HG02571 (cell line): ENCODE data around the gene CRYBA2.

Experiments used
- ATAC-seq: cut with Tn5 transposase; IDR thresholded peaks from one replicate; pipeline ENCODE4 v1.9.1; 2021; ENCODE audit warnings: mild to moderate bottlenecking, moderate library complexity; ENCODE audit not compliant: unreplicated experiment

Gene CRYBA2

GRCh38 chr2:218999881-219000568, 6.8 kb upstream of the CRYBA2 start:
- no peak for ATAC-seq

GRCh38 chr2:218999021-218999880, 6.0 kb upstream of the CRYBA2 start:
- no peak for ATAC-seq

- no peak for ATAC-seq
Observed at GRCh38 chr2:218998414-218999002, 5.3 kb upstream of the CRYBA2 start.

GRCh38 chr2:218997731-218998130, 4.5 kb upstream of the CRYBA2 start:
- no peak for ATAC-seq

GRCh38 chr2:218996937-218997336, 3.7 kb upstream of the CRYBA2 start:
- ATAC-seq: no peak

GRCh38 chr2:218995972-218996711, 2.9 kb upstream of the CRYBA2 start:
- peak; percentile 57 for ATAC-seq

- ATAC-seq: no peak
Observed at GRCh38 chr2:218995561-218995960, 2.3 kb upstream of the CRYBA2 start.

GRCh38 chr2:218992703-218993344, 398 bp downstream of the CRYBA2 start:
- ATAC-seq: no peak

- ATAC-seq: no peak
Observed at GRCh38 chr2:218992196-218992595, 1.0 kb downstream of the CRYBA2 start.

- ATAC-seq: no peak
Observed at GRCh38 chr2:218991674-218992168, 1.5 kb downstream of the CRYBA2 start.

- ATAC-seq: no peak
Observed at GRCh38 chr2:218990612-218991011, 2.6 kb downstream of the CRYBA2 start.

- no peak for ATAC-seq
Observed at GRCh38 chr2:218990052-218990451, 3.2 kb downstream of the CRYBA2 start.

GRCh38 chr2:218988650-218989049, 4.6 kb downstream of the CRYBA2 start:
- no peak for ATAC-seq

GRCh38 chr2:218988164-218988563, 5.1 kb downstream of the CRYBA2 start:
- ATAC-seq: no peak

GRCh38 chr2:218986148-218986761, 7.0 kb downstream of the CRYBA2 start:
- ATAC-seq: no peak

GRCh38 chr2:218985325-218986091, 7.7 kb downstream of the CRYBA2 start:
- ATAC-seq: no peak

GRCh38 chr2:218985021-218985324, 8.2 kb downstream of the CRYBA2 start, which contains the start of gene FEV:
TSS of gene FEV (minus strand) at chr2:218985184. CDS start at chr2:218985075, 109 bp downstream.
- ATAC-seq: no peak

- no peak for ATAC-seq
Observed at GRCh38 chr2:218984239-218985020, 8.8 kb downstream of the CRYBA2 start.

- ATAC-seq: no peak
Observed at GRCh38 chr2:218983934-218984238, 9.3 kb downstream of the CRYBA2 start.
